ENCODE results near the gene PCGF6.
"Not testable (repeated sequence)": the region's sequence is repeated elsewhere in the genome, so short reads cannot be mapped to it uniquely, and the experiment has no call there.

Gene PCGF6

GRCh38 chr10:103276251-103276895 is 74.6 kb downstream of the PCGF6 start:
- H3K9ac ChIP-seq (ENCODE audit: low read length) = no peak overlapping the region
- no peak overlapping the region for H3K27ac ChIP-seq (ENCODE audit: low read depth, low read length)
- no peaks in the 10 kb centered on the region for H3K4me1 ChIP-seq (ENCODE audit: control insufficient read depth, insufficient read depth, low read length)
- no peak overlapping the region for H3K4me3 ChIP-seq (ENCODE audit: low read length)
- no peaks in the 10 kb centered on the region for H3K36me3 ChIP-seq (ENCODE audit: control insufficient read depth, insufficient read depth, low read length)
- peaks cover 7% of the 10 kb centered on the region for H3K27me3 ChIP-seq (ENCODE audit: control insufficient read depth, insufficient read depth, low read length)

GRCh38 chr10:103273041-103273441 is 77.9 kb downstream of the PCGF6 start:
- Histone ChIP-seq H3K36me3 (ENCODE audit: control insufficient read depth, insufficient read depth, low read length) (no peaks in the 10 kb centered on the region), H3K4me3 (ENCODE audit: low read length) (no peak overlapping the region), H3K27me3 (ENCODE audit: control insufficient read depth, insufficient read depth, low read length) (peaks cover 5% of the 10 kb centered on the region), H3K27ac (ENCODE audit: low read depth, low read length) (no peak overlapping the region), H3K4me1 (ENCODE audit: control insufficient read depth, insufficient read depth, low read length) (no peaks in the 10 kb centered on the region), H3K9ac (ENCODE audit: low read length) (no peak overlapping the region)

GRCh38 chr10:103265717-103266329 is 85.1 kb downstream of the PCGF6 start:
- Histone ChIP-seq H3K36me3 (ENCODE audit: control insufficient read depth, insufficient read depth, low read length) (no peaks in the 10 kb centered on the region), H3K27ac (ENCODE audit: low read depth, low read length) (no peak overlapping the region), H3K4me1 (ENCODE audit: control insufficient read depth, insufficient read depth, low read length) (no peaks in the 10 kb centered on the region), H3K9ac (ENCODE audit: low read length) (no peak overlapping the region), H3K4me3 (ENCODE audit: low read length) (no peak overlapping the region), H3K27me3 (ENCODE audit: control insufficient read depth, insufficient read depth, low read length) (no peaks in the 10 kb centered on the region)

GRCh38 chr10:103262229-103262628 is 88.7 kb downstream of the PCGF6 start:
- Histone ChIP-seq H3K4me1 (ENCODE audit: control insufficient read depth, insufficient read depth, low read length) (no peaks in the 10 kb centered on the region), H3K4me3 (ENCODE audit: low read length) (no peak overlapping the region), H3K9ac (ENCODE audit: low read length) (no peak overlapping the region), H3K27me3 (ENCODE audit: control insufficient read depth, insufficient read depth, low read length) (no peaks in the 10 kb centered on the region), H3K36me3 (ENCODE audit: control insufficient read depth, insufficient read depth, low read length) (no peaks in the 10 kb centered on the region), H3K27ac (ENCODE audit: low read depth, low read length) (no peak overlapping the region)

- no peaks in the 10 kb centered on the region for H3K36me3 ChIP-seq (ENCODE audit: control insufficient read depth, insufficient read depth, low read length)
- no peaks in the 10 kb centered on the region for H3K27me3 ChIP-seq (ENCODE audit: control insufficient read depth, insufficient read depth, low read length)
These were observed 91.0 kb downstream of the PCGF6 start for GRCh38 chr10:103259989-103260388.

GRCh38 chr10:103258928-103259327 is 92.0 kb downstream of the PCGF6 start:
- H3K36me3 ChIP-seq (ENCODE audit: control insufficient read depth, insufficient read depth, low read length); H3K4me3 ChIP-seq (ENCODE audit: low read length); H3K9ac ChIP-seq (ENCODE audit: low read length); H3K27me3 ChIP-seq (ENCODE audit: control insufficient read depth, insufficient read depth, low read length); H3K27ac ChIP-seq (ENCODE audit: low read depth, low read length); H3K4me1 ChIP-seq (ENCODE audit: control insufficient read depth, insufficient read depth, low read length): not testable (repeated sequence)

More at GRCh38 chr10:103259989-103260388, 91.0 kb downstream of the PCGF6 start:
- H3K9ac ChIP-seq (ENCODE audit: low read length) = no peak overlapping the region
- H3K27ac ChIP-seq (ENCODE audit: low read depth, low read length) = no peak overlapping the region
- H3K4me1 ChIP-seq (ENCODE audit: control insufficient read depth, insufficient read depth, low read length) = no peaks in the 10 kb centered on the region
- H3K4me3 ChIP-seq (ENCODE audit: low read length) = no peak overlapping the region

- Histone ChIP-seq H3K4me3 (ENCODE audit: low read length) (no peak overlapping the region), H3K9ac (ENCODE audit: low read length) (no peak overlapping the region), H3K4me1 (ENCODE audit: control insufficient read depth, insufficient read depth, low read length) (no peaks in the 10 kb centered on the region), H3K27me3 (ENCODE audit: control insufficient read depth, insufficient read depth, low read length) (no peaks in the 10 kb centered on the region), H3K36me3 (ENCODE audit: control insufficient read depth, insufficient read depth, low read length) (no peaks in the 10 kb centered on the region), H3K27ac (ENCODE audit: low read depth, low read length) (no peak overlapping the region)
These were observed 93.1 kb downstream of the PCGF6 start for GRCh38 chr10:103257812-103258211.

GRCh38 chr10:103256613-103257012 is 94.3 kb downstream of the PCGF6 start:
- no peak overlapping the region for H3K9ac ChIP-seq (ENCODE audit: low read length)
- H3K27ac ChIP-seq (ENCODE audit: low read depth, low read length) = no peak overlapping the region
- H3K36me3 ChIP-seq (ENCODE audit: control insufficient read depth, insufficient read depth, low read length) = no peaks in the 10 kb centered on the region
- H3K4me3 ChIP-seq (ENCODE audit: low read length) = no peak overlapping the region
- H3K4me1 ChIP-seq (ENCODE audit: control insufficient read depth, insufficient read depth, low read length) = no peaks in the 10 kb centered on the region
- no peaks in the 10 kb centered on the region for H3K27me3 ChIP-seq (ENCODE audit: control insufficient read depth, insufficient read depth, low read length)

GRCh38 chr10:103254538-103255325 is 96.2 kb downstream of the PCGF6 start:
- H3K27me3 ChIP-seq (ENCODE audit: control insufficient read depth, insufficient read depth, low read length) = no peaks in the 10 kb centered on the region
- no peaks in the 10 kb centered on the region for H3K4me1 ChIP-seq (ENCODE audit: control insufficient read depth, insufficient read depth, low read length)
- no peak overlapping the region for H3K9ac ChIP-seq (ENCODE audit: low read length)
- no peak overlapping the region for H3K27ac ChIP-seq (ENCODE audit: low read depth, low read length)
- no peaks in the 10 kb centered on the region for H3K36me3 ChIP-seq (ENCODE audit: control insufficient read depth, insufficient read depth, low read length)
- no peak overlapping the region for H3K4me3 ChIP-seq (ENCODE audit: low read length)

- Histone ChIP-seq H3K27me3 (ENCODE audit: control insufficient read depth, insufficient read depth, low read length) (no peaks in the 10 kb centered on the region), H3K4me1 (ENCODE audit: control insufficient read depth, insufficient read depth, low read length) (no peaks in the 10 kb centered on the region), H3K36me3 (ENCODE audit: control insufficient read depth, insufficient read depth, low read length) (no peaks in the 10 kb centered on the region), H3K27ac (ENCODE audit: low read depth, low read length) (no peak overlapping the region), H3K9ac (ENCODE audit: low read length) (no peak overlapping the region), H3K4me3 (ENCODE audit: low read length) (no peak overlapping the region)
These were observed 96.8 kb downstream of the PCGF6 start for GRCh38 chr10:103254113-103254512.
